Smooth muscle cell (in vitro differentiated cells): ENCODE results near the gene AMY1C. TPM values are rescaled to one million over a fixed set of nuclear protein-coding genes. Genes with fewer than 3 reads are reported as not detected.
"Not testable (repeated sequence)": the region's sequence is repeated elsewhere in the genome, so short reads cannot be mapped to it uniquely, and the experiment has no call there.

Source experiments
- DNase-seq: peaks from one replicate; lab custom pipeline; 2025; ENCODE audit not compliant: unreplicated experiment; lab: John Stamatoyannopoulos, UW
- H2AFZ ChIP-seq: fragments of 200-600 bp; sonication (generic); 2 replicates; pipeline ENCODE4 v1.6.0; 2016; ENCODE audit warnings: antibody characterized with exemption, low read depth, mild to moderate bottlenecking
- H3F3A ChIP-seq: fragments of 200-600 bp; sonication (generic); 2 replicates; pipeline ENCODE4 v1.6.0; 2017; ENCODE audit warnings: antibody characterized with exemption, low read depth
- H3K27ac ChIP-seq: fragments of 200-600 bp; sonication (generic); 2 replicates; pipeline ENCODE4 v1.5.1; 2016; ENCODE audit warnings: low read depth, mild to moderate bottlenecking
- H3K27me3 ChIP-seq: fragments of 200-600 bp; sonication (generic); 2 replicates; pipeline ENCODE4 v1.6.1; 2016; ENCODE audit warnings: low read depth, mild to moderate bottlenecking
- H3K36me3 ChIP-seq: fragments of 200-600 bp; sonication (generic); 2 replicates; pipeline ENCODE4 v1.5.1; 2016; ENCODE audit warnings: low read depth
- H3K4me1 ChIP-seq: fragments of 200-600 bp; sonication (generic); 2 replicates; pipeline ENCODE4 v1.5.1; 2016; ENCODE audit warnings: low read depth
- H3K4me2 ChIP-seq: fragments of 200-600 bp; sonication (generic); 2 replicates; pipeline ENCODE4 v1.6.0; 2016; ENCODE audit warnings: mild to moderate bottlenecking
- H3K4me3 ChIP-seq: fragments of 200-600 bp; sonication (generic); 2 replicates; pipeline ENCODE4 v1.5.1; 2016; ENCODE audit warnings: mild to moderate bottlenecking
- H3K79me2 ChIP-seq: fragments of 200-600 bp; sonication (generic); 2 replicates; pipeline ENCODE4 v1.6.0; 2016; ENCODE audit warnings: low read depth, mild to moderate bottlenecking
- H3K9ac ChIP-seq: fragments of 200-600 bp; sonication (generic); 2 replicates; pipeline ENCODE4 v1.6.0; 2016; ENCODE audit warnings: low read depth
- H3K9me3 ChIP-seq: fragments of 200-600 bp; sonication (generic); replicated peaks from 2 replicates; pipeline ENCODE4 v1.5.1; 2016; ENCODE audit warnings: low read depth
- H4K20me1 ChIP-seq: fragments of 200-600 bp; sonication (generic); 2 replicates; pipeline ENCODE4 v1.6.0; 2016; ENCODE audit warnings: low read depth
- WGBS: methylation state at CpG from one replicate; pipeline ENCODE4 v1.1.7; 2016; ENCODE audit warnings: low lambda C conversion rate; 5-methylcytosine and 5-hydroxymethylcytosine counted together
- polyA plus RNA-seq: library from polyadenylated mRNA; unstranded; fragments of >200 nt; fragmentation: Nextera tagmentation; extraction: Ambion mirVana; gene quantifications from 2 replicates; pipeline ENCODE4 v1.2.1, GENCODE V29; 2016
- total RNA-seq: library from RNA; depleted of rRNA; stranded (reverse); fragments of >200 nt; gene quantifications from 2 replicates; pipeline ENCODE4 v1.2.3, GENCODE V29; 2014

AMY1C gene
- total RNA-seq: not detected in 2 replicates
- polyA plus RNA-seq: not detected in 2 replicates

DNA sequence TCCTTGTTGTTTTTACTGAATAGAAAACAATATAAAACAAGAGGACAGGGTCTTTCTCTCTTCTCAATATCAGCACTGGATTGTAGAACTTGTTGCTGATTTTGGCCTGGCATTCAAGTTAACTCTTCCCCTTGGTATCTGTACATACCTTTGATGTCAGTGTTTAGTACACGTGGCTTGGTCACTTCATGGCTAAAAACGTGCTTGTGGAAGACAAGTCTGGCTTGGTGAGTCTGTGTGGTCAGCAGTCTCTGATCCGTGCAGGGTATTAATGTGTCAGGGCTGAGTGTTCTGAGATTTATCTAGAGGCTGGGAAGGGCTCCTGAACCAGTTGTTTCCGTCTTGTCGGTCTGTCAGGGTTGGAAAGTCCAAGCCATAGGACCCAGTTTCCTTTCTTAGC, at the start of gene AMY1C:
Gene AMY1C (plus strand): TSS at position 301 of the 400 bp plus-strand sequence. CDS start 572 bp downstream, outside the sequence.
- not testable (repeated sequence) for H3K36me3 ChIP-seq, H2AFZ ChIP-seq, H4K20me1 ChIP-seq, H3F3A ChIP-seq, H3K4me2 ChIP-seq, H3K4me3 ChIP-seq, H3K9ac ChIP-seq, H3K9me3 ChIP-seq, H3K79me2 ChIP-seq, H3K27ac ChIP-seq, H3K4me1 ChIP-seq, DNase-seq, H3K27me3 ChIP-seq
- no CpG with 5 or more reads among the region's 5 CpGs for WGBS

- H3K4me3 ChIP-seq, H3K4me2 ChIP-seq, H2AFZ ChIP-seq, H3K36me3 ChIP-seq, H3F3A ChIP-seq, H3K27ac ChIP-seq, H3K27me3 ChIP-seq, H3K4me1 ChIP-seq, H3K79me2 ChIP-seq, DNase-seq, H3K9me3 ChIP-seq, H4K20me1 ChIP-seq, H3K9ac ChIP-seq: not testable (repeated sequence)
- no CpG with 5 or more reads among the region's 4 CpGs for WGBS
Observed at GRCh38 chr1:103700669-103701068, 49.0 kb upstream of the AMY1C start.

- not testable (repeated sequence) for H3K27ac ChIP-seq, H4K20me1 ChIP-seq, H3K4me1 ChIP-seq, H3F3A ChIP-seq, H3K4me2 ChIP-seq, H3K9ac ChIP-seq, DNase-seq, H2AFZ ChIP-seq, H3K79me2 ChIP-seq, H3K4me3 ChIP-seq, H3K36me3 ChIP-seq, H3K27me3 ChIP-seq, H3K9me3 ChIP-seq
- WGBS: no CpG with 5 or more reads among the region's 4 CpGs
Observed at GRCh38 chr1:103701256-103701655, 48.4 kb upstream of the AMY1C start.

DNA sequence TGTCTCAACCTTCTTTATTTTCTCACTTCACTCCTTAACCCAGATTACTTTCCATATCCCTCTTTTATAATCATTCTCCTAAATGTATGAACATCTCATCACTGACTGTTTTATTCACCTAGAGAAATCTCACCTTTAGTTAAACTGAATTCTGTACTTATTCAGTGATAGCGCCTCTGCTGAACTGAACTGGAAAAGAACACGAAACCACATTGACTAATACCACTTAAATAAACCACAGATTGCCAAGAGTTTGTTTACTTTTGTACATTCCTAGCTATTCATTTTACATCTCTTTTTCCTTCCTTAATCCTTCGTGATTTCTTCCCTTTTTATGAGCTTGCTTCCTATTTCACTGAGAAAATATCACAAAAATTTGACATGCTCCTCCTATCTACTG, 42.0 kb upstream of the AMY1C start:
- not testable (repeated sequence) for H2AFZ ChIP-seq, H3F3A ChIP-seq, H3K27ac ChIP-seq, H3K36me3 ChIP-seq, H3K27me3 ChIP-seq, H3K4me2 ChIP-seq, H3K9ac ChIP-seq, H3K79me2 ChIP-seq, H3K4me1 ChIP-seq, H3K4me3 ChIP-seq, H3K9me3 ChIP-seq, DNase-seq, H4K20me1 ChIP-seq
- no CpG with 5 or more reads among the region's 3 CpGs for WGBS

GRCh38 chr1:103710381-103710780, 39.3 kb upstream of the AMY1C start:
- H3K4me2 ChIP-seq, H3K36me3 ChIP-seq, H3K4me1 ChIP-seq, H3K9ac ChIP-seq, H3K27me3 ChIP-seq, H2AFZ ChIP-seq, H3K9me3 ChIP-seq, H3K27ac ChIP-seq, H4K20me1 ChIP-seq, H3K4me3 ChIP-seq, H3F3A ChIP-seq, DNase-seq, H3K79me2 ChIP-seq: not testable (repeated sequence)
- no CpG with 5 or more reads among the region's 3 CpGs for WGBS

DNA sequence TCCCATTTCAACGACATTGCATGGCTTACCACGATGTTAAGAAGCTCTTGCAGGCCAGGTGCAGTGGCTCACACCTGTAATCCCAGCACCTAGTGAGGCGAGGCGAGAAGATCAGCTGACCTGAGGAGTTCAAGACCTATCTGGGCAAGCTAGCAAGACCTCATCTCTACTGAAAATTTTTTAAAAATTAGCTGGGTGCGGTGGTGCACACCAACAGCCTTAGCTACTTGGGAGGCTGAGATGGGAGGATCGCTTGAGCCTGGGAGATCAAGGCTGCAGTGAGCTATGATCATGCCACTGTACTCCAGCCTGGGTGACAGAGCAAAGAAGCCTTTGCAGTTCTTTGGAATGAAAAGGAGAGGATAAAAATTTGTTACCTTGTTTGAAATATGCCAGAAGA, 32.3 kb upstream of the AMY1C start:
- not testable (repeated sequence) for H3K4me1 ChIP-seq, H3K27ac ChIP-seq, H3K9ac ChIP-seq, H3K36me3 ChIP-seq, H3K27me3 ChIP-seq, H3K4me3 ChIP-seq, H2AFZ ChIP-seq, H3K4me2 ChIP-seq, H4K20me1 ChIP-seq, H3F3A ChIP-seq, H3K9me3 ChIP-seq, DNase-seq, H3K79me2 ChIP-seq
- 70% methylated on average over 6 of the region's 6 CpGs for WGBS

GRCh38 chr1:103721473-103721872, 28.2 kb upstream of the AMY1C start:
- H3K4me3 ChIP-seq, DNase-seq, H3K4me1 ChIP-seq, H4K20me1 ChIP-seq, H3K79me2 ChIP-seq, H3F3A ChIP-seq, H3K9me3 ChIP-seq, H3K27me3 ChIP-seq, H3K36me3 ChIP-seq, H3K9ac ChIP-seq, H3K4me2 ChIP-seq, H3K27ac ChIP-seq, H2AFZ ChIP-seq: not testable (repeated sequence)
- WGBS: no CpG with 5 or more reads among the region's 2 CpGs

- not testable (repeated sequence) for H3K4me1 ChIP-seq, H3K4me2 ChIP-seq, H3K79me2 ChIP-seq, H3K36me3 ChIP-seq, H3K9ac ChIP-seq, H4K20me1 ChIP-seq, DNase-seq, H2AFZ ChIP-seq, H3K4me3 ChIP-seq, H3F3A ChIP-seq, H3K27ac ChIP-seq, H3K9me3 ChIP-seq, H3K27me3 ChIP-seq
- WGBS: no CpG with 5 or more reads among the region's 3 CpGs
Observed at GRCh38 chr1:103735334-103735733, 14.4 kb upstream of the AMY1C start.

GRCh38 chr1:103738031-103738430, 11.7 kb upstream of the AMY1C start:
- DNase-seq, H3K9ac ChIP-seq, H3K4me3 ChIP-seq, H3K27ac ChIP-seq, H3K4me2 ChIP-seq, H3K27me3 ChIP-seq, H2AFZ ChIP-seq, H3K79me2 ChIP-seq, H3K9me3 ChIP-seq, H3K36me3 ChIP-seq, H4K20me1 ChIP-seq, H3K4me1 ChIP-seq, H3F3A ChIP-seq: not testable (repeated sequence)
- no CpG with 5 or more reads among the region's 3 CpGs for WGBS
